ENCODE results near the gene LITAF.

Gene LITAF

GRCh38 chr16:11539641-11540050, 47.1 kb downstream of the LITAF start:
- no peak for DNase-seq (ENCODE audit: low read depth)
- no peak overlapping the region for H3K4me3 ChIP-seq (ENCODE audit: low read depth, low read length)
- no peak for TF ChIP-seq CTCF (IDR thresholded peaks at IDR 0.05; ENCODE audit: insufficient read depth, low read depth, low read length, missing control alignments)

- H3K4me3 ChIP-seq (ENCODE audit: low read depth, low read length), result no peak overlapping the region
- TF ChIP-seq CTCF (IDR thresholded peaks at IDR 0.05; ENCODE audit: insufficient read depth, low read depth, low read length, missing control alignments), result no peak
- DNase-seq (ENCODE audit: low read depth), result no peak
Measured at GRCh38 chr16:11538880-11539279, 47.8 kb downstream of the LITAF start.

GRCh38 chr16:11536104-11536866, 50.4 kb downstream of the LITAF start:
- no peak for TF ChIP-seq CTCF (IDR thresholded peaks at IDR 0.05; ENCODE audit: insufficient read depth, low read depth, low read length, missing control alignments)
- H3K4me3 ChIP-seq (ENCODE audit: low read depth, low read length), result no peak overlapping the region
- DNase-seq (ENCODE audit: low read depth), result no peak

- TF ChIP-seq CTCF (IDR thresholded peaks at IDR 0.05; ENCODE audit: insufficient read depth, low read depth, low read length, missing control alignments), result no peak
- DNase-seq (ENCODE audit: low read depth), result no peak
- H3K4me3 ChIP-seq (ENCODE audit: low read depth, low read length), result no peak overlapping the region
Measured at GRCh38 chr16:11535494-11535893, 51.2 kb downstream of the LITAF start.

GRCh38 chr16:11534262-11534661, 52.5 kb downstream of the LITAF start:
- no peak for DNase-seq (ENCODE audit: low read depth)
- no peak overlapping the region for H3K4me3 ChIP-seq (ENCODE audit: low read depth, low read length)
- no peak for TF ChIP-seq CTCF (IDR thresholded peaks at IDR 0.05; ENCODE audit: insufficient read depth, low read depth, low read length, missing control alignments)

GRCh38 chr16:11533588-11533987, 53.1 kb downstream of the LITAF start:
- no peak overlapping the region for H3K4me3 ChIP-seq (ENCODE audit: low read depth, low read length)
- DNase-seq (ENCODE audit: low read depth), result no peak
- TF ChIP-seq CTCF (IDR thresholded peaks at IDR 0.05; ENCODE audit: insufficient read depth, low read depth, low read length, missing control alignments), result no peak
